A172 (cell line): ENCODE measurements around the gene ABO. TPM values are rescaled to one million over a fixed set of nuclear protein-coding genes. Genes with fewer than 3 reads are reported as not detected.
"Not testable (repeated sequence)": the region's sequence is repeated elsewhere in the genome, so short reads cannot be mapped to it uniquely, and the experiment has no call there.

Source experiments
- DNase-seq: peaks from one replicate; pipeline ENCODE4 v3.0.0-alpha.2; 2015; ENCODE audit warnings: low spot score
- total RNA-seq: library from RNA; depleted of rRNA; stranded (reverse); fragments of >200 nt; shearing (Covaris generic); gene quantifications from 2 replicates; pipeline ENCODE4 v1.2.3, GENCODE V29; 2014

The ABO gene
- total RNA-seq, 1 experiment from 2014 or later, result not detected

DNA sequence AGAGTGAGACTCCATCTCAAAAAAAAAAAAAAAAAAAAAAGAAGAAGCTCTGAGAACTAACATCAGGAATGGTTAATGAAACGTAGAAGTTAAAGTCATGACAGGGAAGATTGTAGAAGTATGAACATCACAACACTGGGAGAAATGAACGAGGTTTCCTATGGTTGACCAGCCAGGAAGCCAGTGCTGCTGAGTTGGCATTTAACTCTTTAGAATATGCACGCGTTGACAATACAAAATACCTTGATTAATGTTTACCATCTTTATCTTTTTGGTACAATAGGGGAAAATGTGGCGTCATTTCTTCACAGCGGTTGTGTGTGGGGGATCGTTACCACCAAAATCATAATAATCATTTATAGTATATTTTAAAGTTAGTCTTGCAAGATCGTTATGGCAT is 32.0 kb downstream of the ABO start:
- DNase-seq, result no peak

DNA sequence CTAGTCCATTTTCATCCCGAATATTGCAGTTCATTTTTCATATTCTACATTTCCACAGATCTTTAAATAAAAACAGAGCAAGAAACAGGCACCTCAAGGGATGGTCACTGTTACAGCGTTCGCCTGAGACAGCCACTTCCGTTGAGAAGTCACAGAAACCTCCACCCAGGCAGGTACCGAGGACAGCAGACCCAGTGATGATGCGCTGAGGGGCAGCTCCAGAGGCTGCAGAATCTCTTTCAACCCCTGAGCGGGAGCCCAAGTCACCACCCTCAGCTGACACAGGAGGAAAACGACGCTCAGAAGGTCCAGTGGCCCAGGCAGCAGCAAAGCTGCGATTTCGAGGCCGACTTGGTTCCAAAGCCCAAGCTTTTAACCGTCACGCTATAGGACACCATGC is 32.8 kb downstream of the ABO start:
- no peak for DNase-seq

DNA sequence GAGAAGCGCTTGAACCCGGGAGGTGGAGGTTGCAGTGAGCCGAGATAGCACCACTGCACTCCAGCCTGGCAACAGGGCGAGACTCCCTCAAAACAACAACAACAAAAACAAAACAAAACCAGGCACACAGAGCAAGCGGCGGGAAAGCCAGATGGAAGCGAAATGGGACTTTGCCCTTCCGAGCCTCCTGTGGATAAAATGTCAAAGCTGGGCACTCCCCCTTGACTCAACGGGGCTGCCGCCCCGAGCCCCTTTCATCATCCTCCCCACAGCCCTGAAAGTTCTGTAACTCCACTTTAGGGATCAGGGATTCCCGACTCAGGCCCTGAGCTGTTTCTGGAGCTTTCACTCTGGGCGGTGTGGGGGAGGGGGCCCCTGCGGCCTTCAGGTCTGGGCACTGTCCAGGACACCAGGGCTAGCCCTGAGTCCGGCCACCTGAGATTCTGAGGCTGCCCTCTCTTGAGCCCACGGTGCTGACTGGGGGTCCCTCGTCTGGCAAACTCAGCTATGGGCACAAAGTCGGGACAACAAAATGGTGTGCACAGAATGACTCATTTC is 35.4 kb downstream of the ABO start:
- no peak for DNase-seq

DNA sequence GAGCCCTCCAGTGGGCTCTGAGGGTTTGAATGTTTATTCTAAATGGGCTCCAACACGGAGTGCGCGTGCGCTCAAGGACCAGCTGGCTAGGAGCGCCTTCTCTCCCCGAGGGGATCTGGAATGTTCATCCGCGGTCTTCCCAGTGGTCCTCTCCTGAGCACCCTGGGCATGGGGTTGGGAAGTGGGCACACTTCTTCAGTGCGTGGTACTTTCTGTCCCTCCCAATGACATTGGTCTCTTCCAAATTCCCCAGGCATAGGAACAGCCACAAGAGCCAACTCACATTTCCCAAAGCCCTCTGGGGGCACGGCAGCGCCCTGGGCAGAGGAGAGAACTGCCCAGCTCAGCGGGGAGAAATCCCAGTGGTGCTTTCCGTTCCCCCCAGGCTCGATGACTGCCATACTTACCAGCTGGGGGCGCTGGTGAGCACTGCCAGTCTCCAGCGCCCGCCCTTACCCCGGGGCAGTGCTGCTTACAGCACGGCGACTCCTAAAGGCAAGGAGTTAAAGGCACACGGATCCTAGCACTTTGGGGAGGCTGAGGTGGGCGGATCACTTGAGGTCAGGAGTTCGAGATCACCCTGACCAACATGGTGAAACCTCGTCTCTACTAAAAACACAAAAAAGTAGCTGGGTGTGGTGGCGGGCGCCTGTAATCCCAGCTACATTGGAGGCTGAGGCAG is 36.0 kb downstream of the ABO start:
- DNase-seq, result no peak

DNA sequence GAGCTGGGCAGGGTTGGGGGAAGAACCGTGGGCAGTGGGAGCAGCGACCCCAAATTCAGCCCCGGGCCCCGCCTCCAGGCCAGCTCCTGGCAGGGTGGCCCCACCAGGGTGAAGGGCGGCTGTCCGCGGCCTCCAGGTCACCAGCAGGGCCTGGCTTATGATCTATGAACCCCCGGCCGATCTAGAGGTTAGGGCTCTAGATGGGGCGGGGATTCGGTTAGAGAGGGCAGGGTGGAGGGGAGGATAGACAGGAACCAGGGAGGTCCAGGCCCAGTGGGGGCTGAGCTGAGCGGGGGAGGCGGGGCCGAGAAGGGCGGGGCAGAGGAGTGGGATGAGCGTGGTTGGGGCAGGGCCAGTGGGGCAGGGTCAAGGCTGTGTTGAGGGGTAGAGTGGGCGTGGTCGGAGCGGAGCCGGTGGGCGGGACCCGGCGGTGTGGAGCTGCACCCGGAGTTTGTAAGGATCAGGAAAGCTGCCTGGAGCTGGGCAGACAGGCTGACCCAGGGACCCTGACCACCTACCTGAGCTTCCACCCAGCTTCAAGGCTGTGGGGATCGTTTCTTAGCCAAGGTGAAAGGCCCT is 36.6 kb downstream of the ABO start:
- DNase-seq, result no peak

DNA sequence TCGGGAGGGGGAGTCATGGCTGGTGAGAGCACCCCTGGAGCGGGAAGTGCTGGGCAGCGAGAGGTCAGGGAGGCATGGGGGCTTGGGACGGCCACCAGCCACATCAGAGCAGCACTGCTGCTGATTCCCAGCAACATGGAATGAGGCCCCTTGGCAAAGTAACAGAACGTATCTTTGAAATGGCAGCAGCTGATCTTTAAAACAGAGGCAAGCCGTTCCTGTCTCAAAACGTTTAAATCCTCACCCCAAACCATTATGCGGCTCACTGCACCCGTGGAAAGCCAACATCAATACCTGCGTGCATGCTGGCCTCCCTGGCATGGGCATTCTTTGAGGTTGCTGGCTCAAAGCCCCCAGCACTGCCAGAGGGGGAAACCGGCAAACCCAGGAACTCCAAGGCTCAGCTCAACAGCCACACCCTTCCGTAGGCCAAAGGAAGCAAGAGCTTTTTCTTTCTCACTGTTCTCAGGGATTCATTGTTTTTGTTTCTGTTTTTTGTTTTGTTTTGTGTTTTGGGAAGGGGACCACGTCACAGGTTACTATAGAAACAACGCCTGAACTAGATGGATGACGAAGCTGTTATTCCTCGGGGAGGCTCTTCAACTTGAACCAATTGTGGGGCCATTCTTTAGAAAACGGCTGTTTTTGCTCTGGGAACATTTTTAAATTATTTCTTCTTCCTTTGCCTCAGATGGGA is 37.8 kb downstream of the ABO start:
- DNase-seq, result no peak

DNA sequence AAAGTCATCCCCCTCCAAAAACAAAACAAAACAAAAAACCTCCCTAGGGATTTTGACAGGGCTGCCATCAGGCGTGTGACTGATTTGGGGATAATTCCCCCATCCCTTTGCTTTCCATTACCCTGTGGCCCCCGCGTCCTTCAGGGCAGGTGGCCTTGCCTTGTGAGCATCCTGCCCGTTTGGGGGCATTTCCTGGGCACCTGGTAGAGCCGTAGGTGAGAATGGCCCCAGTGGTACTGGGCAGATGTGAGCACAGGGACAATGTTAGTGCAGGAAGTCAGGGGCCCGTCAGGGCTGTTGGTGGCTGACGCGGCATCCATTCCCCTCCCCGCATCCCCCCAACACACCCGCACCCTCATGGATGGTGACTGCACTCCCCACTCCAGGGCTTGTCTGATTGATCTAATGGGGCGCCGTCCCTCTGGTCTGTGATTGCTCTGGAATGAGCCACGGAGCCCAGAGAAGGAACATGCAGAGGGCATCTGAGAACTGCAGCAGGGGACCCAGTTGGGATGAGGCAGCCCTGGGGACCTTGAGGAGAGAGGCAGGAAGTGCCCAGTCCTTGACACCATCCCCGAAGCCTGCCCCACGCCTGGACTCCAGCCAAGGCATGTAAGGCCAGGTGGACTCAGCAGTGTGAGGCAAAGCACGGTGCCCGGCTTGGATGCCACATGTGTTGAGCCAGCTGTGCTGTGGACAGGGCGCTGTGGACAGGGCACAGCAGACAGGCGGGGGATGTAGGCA is 38.5 kb downstream of the ABO start:
- DNase-seq, result not testable (repeated sequence)

DNA sequence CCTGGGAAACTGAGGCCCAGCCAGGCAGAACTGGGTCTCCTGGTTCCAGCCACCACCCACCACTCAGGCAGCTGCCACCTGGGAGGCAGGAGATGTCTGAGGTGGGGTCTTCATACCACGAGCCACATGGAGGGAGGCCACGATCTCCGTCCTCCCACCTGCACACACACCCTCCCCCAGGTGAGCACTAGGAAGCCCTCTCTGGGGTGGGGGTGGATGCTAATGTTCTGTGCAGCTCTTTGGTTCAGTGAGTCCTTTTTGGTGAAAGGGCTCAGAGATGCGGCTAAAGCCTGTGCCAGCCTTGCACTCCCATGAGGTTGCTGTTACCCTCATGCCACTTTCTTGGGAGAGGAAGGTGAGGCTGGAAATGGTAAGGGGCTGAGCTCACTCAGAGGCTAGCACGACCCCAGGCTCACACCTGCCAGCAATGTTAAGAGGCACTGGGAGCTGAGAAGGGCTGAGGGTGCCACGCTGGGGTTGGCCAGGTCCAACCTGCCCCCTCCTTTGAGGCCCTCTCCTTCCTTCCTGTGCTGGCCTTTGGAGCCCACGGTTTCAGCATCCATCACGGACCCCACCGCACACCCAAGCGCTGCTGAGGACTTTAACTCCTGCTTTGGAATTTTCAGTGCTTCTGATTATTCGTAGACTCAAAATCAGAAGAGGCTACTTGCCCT is 39.3 kb downstream of the ABO start:
- no peak for DNase-seq

DNA sequence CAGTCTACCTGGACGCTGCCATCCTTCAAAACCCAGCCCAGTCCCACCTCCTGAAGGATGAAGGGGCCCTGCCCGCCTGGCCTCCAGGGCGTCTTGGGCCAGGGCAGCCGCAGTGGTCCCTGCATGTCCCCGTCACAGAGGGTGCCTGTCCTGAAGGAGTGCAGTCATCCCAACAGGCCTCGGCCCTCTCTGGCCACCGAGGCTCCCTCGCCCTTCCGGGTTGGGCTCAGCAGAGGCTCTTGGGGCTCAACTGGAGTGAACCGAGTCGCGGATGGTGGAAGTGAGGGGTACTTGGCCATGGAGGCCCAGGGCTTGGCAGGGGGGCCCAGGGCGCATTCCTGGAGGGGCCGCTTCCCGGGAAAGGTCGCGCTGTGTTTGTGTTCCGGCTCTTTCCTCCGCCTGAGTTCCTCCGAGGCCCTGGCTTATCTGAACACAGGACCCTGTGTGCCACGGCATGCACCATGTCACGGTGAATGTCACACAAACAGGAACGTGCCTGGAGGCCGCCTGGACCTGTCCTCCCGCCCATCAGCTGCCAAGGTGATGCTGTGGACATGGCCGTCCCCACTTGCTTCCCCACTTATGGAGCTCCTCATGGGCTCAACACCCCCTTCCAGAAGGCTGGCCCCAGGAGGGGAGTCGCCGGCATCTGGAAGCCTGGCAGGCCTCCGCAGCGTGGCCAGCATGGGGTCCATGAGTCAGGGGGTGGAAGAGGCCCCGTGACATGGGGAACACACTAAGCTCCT is 40.3 kb downstream of the ABO start:
- no peak for DNase-seq

DNA sequence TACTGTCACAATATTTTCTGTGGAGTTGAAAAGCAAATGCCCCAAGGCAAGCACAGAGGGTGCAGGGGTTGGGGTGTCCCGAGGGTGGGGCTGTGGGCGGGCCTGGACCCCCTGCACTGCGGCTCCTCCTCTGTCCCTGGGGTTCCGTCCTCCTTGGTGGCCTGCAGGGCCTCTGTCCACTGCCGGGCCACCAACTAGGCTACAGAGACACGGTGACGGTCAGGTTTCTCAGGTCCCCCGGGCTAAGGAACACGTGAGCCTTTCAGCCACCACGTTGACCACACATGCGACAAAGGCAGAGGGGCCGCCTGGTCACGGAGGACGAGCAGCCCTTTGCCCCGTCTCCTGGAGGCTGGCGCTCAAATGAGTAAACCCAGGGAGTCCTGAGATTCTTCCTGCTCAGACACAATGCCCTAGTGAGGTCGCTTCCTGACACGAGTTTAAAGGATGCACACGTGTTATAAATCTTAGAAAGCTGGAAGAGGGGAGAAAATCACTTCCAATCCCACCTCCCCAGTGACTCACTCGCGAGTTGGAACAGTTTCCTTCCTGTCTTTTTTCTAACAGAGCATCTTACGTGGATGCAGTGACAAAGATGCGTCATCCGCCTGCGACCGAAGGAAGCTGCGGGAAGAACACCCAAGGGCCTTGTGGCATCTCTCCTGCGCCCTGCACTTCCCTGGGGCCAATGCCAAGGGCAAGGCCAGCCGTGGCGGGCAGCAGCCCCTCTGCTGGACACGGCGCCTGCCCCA is 41.1 kb downstream of the ABO start:
- peak; percentile 30 for DNase-seq

DNA sequence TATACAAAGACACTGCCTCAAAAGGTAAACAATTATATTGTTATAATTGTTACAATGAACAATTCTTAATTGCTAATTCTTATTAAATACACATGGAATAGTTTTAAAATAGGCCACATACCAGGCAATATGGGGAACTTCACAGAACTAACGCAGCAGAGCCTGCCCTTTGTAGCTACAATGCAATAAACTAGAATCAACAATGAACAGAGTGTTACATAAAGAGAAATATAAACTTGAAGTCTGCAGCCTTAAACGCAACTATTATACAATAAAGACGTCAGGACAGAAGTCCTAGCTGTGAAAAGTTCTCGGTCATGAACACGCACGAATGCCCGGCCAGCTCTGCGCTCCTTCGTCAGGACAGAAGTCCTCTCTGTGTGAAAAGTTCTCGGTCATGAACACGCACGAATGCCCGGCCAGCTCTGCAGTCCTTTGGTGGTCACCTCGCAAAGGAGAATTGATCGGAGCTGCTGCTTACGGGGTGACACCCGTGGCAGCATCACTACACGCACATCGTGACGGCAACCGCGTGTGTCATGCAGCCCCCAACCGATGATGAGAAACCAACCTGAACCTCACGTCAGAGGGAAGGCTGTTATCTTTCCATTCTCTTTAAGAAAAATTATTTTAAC is 43.0 kb downstream of the ABO start:
- DNase-seq, result not testable (repeated sequence)

DNA sequence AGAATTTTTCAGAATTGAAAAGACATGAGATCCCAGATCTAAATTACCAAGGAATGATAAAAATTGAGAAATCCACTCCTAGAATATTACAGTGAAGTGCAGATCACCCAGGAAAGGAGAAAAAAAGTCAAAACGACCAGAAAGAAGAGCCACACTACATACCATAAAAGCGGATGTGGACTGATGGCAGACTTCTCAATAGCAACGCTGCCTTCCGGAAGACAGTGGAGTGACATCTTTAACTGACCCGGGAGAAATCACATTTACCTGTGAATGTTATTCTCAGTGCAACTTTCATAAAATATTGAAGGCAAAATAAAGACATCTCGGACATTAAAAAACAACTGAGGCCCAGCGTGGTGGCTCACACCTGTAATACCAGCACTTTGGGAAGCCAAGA is 44.5 kb downstream of the ABO start:
- not testable (repeated sequence) for DNase-seq

DNA sequence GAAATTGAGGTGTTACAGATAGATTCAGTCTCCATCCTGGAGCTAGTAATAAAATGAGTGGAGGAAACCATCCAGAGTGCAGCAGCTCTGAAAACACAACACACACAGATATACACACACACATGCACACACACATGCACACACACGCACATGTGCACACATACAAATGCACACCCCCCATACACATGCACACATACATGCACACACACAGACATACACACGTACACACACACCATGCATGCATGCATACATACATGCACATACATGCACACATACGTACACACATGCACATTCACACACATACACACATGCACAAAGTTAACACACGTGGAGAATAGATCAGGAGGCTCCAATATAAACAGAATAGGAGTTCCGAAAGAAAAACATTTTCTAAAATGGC is 44.9 kb downstream of the ABO start:
- no peak for DNase-seq

DNA sequence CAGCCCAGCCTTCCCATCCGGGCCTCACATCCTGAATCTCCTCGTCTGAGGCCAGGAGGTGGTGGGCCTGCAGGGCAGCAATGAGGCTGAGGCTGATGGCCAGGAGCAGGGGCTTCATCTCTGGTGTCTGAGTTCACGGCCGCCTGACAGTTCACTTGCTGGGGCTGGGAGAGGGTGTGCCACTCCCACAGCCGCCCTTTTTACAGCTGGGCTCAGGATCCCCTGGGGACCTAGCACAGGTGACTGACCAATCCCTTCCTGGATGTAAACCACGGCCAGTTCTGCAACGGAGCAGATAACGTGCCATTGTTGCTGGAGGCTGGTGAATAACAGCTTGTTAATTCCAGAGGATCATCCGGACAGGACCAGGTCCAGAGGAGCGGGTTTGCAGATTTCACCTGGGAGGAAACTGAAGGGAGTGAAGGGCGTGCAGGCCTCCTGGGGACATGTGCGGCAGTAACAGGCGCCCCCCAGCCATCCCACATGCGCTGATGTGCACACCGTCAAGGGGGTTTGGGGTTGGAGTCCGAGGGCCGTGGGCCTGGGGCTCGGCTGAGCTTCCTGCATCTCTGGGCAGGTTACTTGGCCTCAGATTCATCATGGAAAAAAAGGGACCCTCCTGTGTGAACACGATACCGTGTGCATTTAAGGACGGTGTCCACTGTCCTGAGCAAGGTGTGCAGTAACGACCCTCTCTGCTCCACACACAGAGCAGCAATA is 46.4 kb downstream of the ABO start:
- not testable (repeated sequence) for DNase-seq

DNA sequence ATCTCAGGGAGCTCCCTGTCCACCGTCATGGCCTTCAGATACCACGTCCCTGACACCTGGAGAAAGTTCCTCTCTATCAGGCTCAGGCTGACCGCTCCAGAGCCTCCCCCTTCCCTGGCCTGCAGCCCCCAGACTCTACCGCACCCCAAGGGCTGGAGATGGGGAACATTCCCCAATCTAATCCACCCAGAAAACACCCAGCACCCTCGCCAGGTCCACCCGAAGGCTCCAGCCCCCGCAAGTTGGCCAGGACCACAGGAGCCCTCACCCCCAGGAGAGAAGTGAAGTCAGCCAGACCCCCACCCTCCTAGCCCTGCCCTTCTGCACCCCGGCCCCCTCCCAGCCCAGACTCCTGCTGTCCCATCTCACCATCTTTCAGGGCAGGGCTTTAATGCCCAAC is 47.0 kb downstream of the ABO start:
- DNase-seq, result not testable (repeated sequence)

DNA sequence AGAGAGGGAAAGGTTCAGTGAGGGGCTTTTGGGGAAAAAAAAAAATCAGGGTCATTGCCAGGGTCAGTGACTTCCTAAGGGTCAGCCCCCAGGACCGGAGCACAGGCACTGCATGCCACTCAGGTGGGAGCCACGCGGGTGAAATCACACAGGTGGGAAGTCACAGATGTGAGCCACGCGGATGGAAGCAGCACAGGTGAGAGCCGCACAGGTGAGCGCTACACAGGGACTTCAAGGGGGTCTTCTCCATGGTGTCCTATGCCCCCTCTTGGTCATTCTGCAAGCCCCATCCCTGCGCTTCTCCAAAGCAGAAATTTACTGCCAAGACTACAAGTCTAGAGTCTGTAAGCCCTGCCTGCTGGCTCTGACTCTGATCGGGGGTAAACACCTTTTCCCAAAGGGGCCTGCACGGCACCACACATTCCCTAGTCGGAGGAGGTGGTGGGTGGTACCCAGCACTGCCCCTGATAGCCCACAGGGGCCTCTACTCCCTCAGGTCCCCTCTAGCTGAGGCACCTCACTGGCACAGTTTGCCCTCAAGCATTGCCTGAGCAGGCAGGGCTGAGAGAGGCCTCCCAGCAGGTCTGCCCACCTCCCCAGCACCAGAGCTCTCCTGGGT is 47.6 kb downstream of the ABO start:
- no peak for DNase-seq

DNA sequence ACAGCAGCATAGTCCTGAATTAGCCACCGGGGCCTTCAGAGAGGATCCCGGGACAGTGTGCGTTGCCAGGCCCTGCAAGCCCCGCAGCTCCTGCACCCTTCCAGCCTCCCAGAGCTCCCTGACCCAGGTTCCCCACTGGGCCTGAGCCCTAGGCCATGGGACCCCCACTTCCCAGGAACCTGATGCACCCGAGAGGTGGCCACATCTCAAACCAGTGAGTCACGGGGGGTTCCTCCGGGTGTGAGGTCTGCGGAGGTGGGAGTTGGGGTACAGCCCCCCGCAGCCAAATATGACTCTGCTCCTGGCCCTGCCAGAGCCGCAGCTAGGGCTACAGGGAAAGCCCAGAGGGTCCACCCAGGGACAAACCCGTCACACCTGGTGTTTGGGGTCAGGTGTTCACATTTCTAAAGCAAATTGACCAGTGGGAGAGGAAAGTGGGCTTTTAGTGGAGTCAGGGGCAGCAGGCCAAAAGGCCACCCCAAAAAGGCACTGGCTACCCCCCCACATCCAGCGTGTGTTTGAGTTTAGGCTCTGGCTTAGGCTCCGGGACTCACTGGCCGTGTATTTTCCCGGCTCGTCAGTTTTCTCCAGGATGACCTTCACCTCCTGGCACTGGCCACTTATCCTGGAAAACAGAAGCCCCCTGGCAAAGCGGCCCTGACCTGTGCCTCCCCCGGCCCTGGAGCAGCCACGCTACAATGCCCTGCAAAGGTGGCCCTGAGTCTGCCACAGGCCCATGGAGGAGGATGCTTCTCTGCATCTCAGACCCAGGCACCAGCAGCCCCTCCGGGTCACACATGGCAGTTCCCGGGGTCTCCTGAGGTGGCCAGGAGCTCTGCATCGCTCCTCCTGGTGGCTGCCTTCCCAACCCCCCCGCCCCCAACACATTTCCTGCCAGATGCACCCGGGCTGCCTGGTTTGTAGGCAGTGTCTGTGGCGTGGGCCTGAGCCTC is 48.5 kb downstream of the ABO start:
- no peak for DNase-seq
